GM12873 (cell line): ENCODE results near the gene PCSK2.

Experiments used
- TF ChIP-seq, protein P1 (sequence below): IDR thresholded peaks from 2 replicates; pipeline ENCODE4 v1.5.1; 2012; ENCODE audit warnings: low read depth, mild to moderate bottlenecking, moderate library complexity, low read length, control low read depth; ENCODE audit not compliant: insufficient read depth; ENCODE audit errors: missing control alignments

The PCSK2 gene

DNA sequence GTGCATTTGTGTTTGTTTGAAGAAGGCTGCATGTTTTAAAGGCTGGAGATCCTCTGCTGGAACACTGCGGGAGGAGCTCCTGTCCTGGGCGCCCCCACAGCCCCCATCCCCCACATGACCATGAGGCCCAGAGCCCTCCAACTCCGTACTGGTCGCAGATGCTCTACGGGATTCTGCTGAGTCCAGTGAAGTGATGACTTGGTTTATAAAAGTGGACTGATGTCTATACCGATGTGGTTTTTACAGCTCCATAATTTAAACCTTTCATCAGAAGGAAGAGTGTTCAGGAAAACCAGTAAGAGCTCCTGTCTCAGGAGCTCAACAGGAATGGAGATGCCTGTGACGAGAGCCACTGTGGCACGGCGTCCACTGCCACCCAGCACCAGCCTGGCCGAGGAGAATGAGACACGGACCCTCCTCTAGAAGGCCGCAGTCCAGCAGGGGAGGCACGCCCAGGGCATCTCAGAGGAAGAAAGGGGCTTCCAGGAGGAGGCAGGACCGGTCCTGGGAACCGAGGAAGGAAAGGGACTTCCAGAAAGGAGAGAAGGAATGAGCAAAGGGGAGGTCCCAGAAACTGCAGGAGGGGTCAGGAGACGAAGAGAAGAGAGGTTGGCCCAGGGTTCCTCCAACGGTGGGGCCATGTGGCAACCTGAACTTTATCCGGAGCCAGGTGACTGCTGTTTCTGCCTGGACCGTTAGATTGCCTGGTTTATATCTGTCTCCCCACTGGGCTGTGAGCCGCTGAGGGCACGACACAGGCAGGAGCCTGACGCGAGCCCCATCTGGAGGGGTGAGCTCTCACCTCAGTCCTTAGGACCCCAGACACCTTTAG, 277.4 kb downstream of the PCSK2 start:
- TF ChIP-seq, protein P1, sequence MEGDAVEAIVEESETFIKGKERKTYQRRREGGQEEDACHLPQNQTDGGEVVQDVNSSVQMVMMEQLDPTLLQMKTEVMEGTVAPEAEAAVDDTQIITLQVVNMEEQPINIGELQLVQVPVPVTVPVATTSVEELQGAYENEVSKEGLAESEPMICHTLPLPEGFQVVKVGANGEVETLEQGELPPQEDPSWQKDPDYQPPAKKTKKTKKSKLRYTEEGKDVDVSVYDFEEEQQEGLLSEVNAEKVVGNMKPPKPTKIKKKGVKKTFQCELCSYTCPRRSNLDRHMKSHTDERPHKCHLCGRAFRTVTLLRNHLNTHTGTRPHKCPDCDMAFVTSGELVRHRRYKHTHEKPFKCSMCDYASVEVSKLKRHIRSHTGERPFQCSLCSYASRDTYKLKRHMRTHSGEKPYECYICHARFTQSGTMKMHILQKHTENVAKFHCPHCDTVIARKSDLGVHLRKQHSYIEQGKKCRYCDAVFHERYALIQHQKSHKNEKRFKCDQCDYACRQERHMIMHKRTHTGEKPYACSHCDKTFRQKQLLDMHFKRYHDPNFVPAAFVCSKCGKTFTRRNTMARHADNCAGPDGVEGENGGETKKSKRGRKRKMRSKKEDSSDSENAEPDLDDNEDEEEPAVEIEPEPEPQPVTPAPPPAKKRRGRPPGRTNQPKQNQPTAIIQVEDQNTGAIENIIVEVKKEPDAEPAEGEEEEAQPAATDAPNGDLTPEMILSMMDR: no peak

DNA sequence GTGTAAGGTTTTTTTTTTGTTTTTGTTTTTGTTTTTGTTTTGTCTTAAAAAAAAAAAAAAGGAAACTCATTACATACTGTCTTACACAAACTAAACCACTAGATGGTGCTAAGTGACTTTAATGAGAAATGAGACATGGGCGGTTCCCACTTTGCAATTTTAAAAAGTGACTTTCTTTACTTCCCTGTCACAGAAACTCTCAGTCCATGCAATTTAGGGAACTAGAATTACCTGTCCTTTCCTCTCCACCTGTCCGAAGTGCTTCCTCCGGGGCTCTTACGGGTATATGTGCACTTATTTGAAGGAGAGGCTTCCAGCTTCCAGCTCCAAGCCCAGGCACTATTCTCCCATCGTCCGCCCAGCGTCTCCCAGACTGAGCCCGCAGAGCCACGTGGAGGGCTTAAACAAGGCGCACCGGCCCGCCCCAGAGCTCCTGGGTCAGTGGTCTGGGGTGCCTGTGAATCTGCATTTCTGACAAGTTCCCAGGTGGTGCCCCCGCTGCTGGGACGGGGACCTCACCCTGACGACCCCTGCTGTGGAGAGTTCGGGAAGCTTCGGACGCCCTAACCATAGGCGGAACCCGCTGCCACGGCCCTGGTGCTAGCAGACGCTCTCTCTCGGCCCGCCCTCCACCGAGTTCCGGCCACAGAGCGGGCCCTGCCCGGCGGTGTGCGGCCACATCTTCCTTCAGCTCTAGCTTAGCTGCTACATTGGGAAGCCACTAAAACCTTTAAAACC, 278.2 kb downstream of the PCSK2 start:
- TF ChIP-seq, protein P1: peak; percentile 51

DNA sequence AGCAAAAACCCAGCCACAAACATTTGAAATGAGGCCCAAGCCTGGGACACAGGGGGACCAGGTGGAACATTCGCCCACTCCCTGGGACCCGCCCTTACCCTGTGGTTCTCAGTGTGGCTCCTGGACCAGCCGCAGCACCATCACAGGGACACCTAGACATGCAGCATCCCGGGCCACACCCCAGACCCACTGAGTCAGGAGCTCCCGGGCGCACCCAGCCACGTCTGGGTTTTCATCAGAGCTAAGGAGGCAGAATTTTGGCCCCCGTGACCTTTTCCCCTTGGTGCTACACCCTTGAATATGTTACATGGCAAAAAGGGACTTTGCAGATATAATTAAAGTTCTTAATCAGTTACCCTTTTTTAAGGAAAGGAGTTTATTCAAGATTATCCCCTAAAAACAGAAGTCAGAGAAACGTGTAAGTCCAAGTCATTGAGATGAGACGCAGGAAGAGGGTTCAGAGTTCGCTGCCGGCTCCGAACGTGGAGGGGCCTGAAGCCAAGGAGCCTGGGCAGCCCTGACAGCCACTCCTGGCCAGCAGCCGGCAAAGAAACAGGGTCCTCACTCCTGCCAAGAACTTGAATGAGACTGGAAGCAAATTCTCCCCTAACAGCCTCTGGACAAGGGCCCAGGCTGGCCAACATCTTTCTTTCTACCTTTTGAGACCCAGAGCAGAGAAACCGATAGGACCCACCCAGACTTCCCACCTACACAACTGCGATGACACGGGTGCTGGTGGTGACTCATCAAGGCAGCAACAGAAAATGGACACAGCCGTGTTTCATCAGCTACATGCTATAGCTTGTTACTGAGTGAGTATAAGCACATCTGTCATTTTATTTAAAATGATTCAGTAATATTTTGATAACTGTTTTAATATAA, 279.0 kb downstream of the PCSK2 start:
- TF ChIP-seq, protein P1: no peak

DNA sequence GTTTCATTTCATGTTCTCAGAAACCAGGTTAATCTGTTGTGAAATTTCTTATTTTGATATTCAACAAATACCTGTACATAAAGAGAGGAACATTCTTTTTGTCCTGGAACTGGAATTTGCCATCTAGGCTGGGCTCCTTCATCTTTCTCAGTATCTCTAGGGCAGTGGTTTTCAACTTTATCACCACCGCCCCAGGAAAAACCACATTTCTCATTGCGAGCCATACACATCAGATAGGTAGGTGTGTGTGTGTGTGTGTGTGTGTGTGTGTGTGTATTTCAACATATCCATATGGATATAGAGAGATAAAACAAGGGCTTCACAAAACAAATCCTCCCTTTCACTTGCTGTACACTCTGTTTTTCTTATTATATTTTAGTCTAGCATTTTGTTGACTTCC, 280.2 kb downstream of the PCSK2 start:
- TF ChIP-seq, protein P1: no peak

DNA sequence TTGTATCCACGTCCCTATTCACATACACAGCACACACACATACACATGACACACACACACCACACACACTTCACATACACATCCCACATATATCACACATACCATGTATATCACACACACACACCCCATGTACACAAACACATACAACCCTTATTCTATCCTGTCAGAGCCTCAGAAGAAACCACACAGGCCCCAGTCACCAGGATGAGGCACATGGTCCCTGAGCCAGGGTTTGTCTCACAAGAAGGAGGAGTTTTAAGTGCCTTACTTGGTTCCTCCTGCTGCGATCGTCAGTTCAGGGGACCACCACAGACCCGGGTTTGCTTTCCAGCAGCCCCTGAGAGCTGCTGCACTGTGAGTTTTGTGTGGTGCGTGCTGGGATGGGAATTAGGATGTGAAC, 280.7 kb downstream of the PCSK2 start:
- TF ChIP-seq, protein P1: no peak

DNA sequence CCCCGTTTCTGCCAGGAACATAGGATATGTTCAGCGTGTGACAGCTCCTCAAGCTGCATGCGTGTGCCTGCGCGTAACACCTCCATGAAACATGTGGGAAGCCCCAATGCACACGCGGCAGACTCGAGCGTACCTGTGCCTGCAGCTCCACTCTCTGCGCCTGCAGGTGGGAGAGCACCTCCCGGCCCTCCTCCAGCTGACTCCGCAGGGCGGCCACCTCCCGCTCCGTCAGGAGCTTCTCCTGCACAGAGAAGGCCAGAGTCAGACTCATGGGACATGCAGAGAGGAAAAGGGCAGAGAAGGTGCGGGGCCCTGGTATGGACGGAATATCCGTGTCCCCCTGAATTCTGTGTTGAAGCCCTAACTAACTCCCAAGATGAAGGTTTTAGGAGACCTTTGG, 281.9 kb downstream of the PCSK2 start:
- TF ChIP-seq, protein P1: no peak
